PFSK-1 (cell line): ENCODE measurements around the gene LRRTM1. TPM values are rescaled to one million over a fixed set of nuclear protein-coding genes. Genes with fewer than 3 reads are reported as not detected.

Experiments
- FOXP2 ChIP-seq: optimal IDR thresholded peaks from 2 replicates; pipeline ENCODE3; 2011; ENCODE audit warnings: borderline replicate concordance, control low read depth, inconsistent platforms; ENCODE audit not compliant: insufficient read depth; ENCODE audit errors: extremely low read length, extremely low read depth
- POLR2AphosphoS5 ChIP-seq: IDR thresholded peaks from 2 replicates; pipeline ENCODE4 v1.6.1; 2012; ENCODE audit warnings: low read depth, mild to moderate bottlenecking, control low read depth, low read length, moderate library complexity
- REST ChIP-seq, 2 experiments: IDR thresholded peaks; 2 replicates each; pipeline versions ENCODE4 v1.6.1 to v1.8.0; 2011 to 2012; ENCODE audit warnings: low read depth in 2 of 2, low read length in 2 of 2, control low read depth in 1 of 2, inconsistent platforms in 1 of 2, mild to moderate bottlenecking in 1 of 2, moderate library complexity in 1 of 2; ENCODE audit not compliant: insufficient read depth in 1 of 2
- SIN3A ChIP-seq: IDR thresholded peaks from 2 replicates; pipeline ENCODE4 v1.6.1; 2012; ENCODE audit warnings: mild to moderate bottlenecking, low read length, moderate library complexity, borderline replicate concordance; ENCODE audit not compliant: insufficient read depth
- TAF1 ChIP-seq: IDR thresholded peaks from 2 replicates; pipeline ENCODE4 v1.6.1; 2012; ENCODE audit warnings: low read length, control low read depth, borderline replicate concordance; ENCODE audit not compliant: insufficient read depth
- polyA plus RNA-seq: library from polyadenylated mRNA; unstranded; fragments of >200 nt; gene quantifications from one replicate; pipeline ENCODE4 v1.2.1, GENCODE V29; 2012; ENCODE audit warnings: low read depth, missing spikeins; ENCODE audit not compliant: insufficient read length

Gene LRRTM1
- not detected for polyA plus RNA-seq

DNA sequence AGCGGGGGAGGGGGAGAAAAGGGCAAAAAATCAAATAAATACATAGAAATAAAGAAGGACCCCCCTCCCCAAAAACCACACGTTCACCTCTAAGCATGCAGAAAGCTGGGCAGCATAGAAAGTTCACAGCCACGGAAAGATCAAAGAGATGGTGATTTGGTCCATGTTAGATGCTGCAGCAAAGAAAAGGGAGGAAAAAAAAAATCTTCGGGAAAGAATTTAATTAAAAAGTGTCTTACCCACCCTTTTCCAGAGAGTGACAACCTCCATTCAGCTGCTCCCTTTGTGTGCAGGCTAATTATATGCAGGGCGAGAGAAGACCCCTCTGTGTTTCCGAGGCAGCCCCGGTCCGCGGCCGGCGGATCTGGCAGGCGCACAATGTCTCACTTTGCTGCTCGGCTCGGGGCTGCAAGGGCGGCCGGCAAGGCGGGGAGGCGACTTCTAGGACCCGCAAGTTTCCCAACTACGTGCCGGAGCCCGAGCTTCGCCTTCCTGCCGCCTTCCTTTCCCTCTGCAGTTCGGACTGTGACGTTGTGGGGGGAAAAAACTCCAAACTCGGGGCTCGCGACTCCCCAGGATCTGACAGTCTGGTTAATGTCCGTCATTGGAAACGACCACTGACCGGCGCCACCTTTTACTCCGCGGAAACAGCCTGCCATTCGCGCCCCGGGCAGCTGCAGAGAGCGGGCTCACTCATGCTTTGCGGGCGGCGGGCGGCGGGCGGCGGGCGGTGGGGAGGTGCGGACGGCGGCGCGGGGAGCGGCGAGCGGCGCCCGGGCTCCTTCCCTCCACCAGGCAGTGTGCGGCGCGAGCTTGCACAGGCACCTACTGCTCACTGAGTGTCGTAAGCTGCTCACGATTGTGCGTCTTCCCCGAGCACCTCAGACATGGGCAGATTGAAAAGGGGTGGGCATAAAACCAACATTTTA, at the start of gene LRRTM1:
LRRTM1 (minus strand) TSS at position 844 of the 929 bp plus-strand sequence. CDS start 933 bp downstream, outside the sequence.
- TF ChIP-seq TAF1 (no peak), SIN3A (no peak), REST (IDR thresholded peaks at IDR 0.05; ENCODE audit: insufficient read depth in 1 of 2, low read depth in 2 of 2, low read length in 2 of 2) (no peak), POLR2AphosphoS5 (no peak), FOXP2 (no peak)

GRCh38 chr2:80351231-80351630, 46.7 kb upstream of the LRRTM1 start:
- TF ChIP-seq REST (IDR thresholded peaks at IDR 0.05; ENCODE audit: insufficient read depth in 1 of 2, low read depth in 2 of 2, low read length in 2 of 2), result no peak
- no peak for TF ChIP-seq POLR2AphosphoS5
- no peak for TF ChIP-seq TAF1
- TF ChIP-seq SIN3A, result no peak
- no peak for TF ChIP-seq FOXP2

DNA sequence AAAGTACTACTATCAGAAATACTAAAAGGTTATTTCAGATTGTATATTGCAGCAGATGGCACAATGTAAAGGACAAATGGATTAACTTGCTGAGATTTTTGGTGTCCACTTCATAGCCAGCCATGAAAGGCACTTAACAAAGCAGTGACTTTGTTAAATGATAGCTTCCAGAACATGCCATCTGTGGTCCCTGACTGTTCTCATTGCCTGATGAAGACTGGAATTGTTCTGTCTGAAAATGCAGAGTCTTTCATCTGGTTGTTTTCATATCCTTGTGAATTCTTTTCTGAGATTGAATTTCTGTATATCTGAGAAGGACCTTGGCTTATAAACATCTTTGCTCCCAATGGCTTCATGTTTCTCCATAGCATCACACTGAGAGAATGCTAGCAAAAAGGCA, 44.4 kb upstream of the LRRTM1 start:
- TF ChIP-seq REST (IDR thresholded peaks at IDR 0.05; ENCODE audit: insufficient read depth in 1 of 2, low read depth in 2 of 2, low read length in 2 of 2) (no peak), POLR2AphosphoS5 (no peak)

- no peak for TF ChIP-seq POLR2AphosphoS5
- no peak for TF ChIP-seq REST (IDR thresholded peaks at IDR 0.05; ENCODE audit: insufficient read depth in 1 of 2, low read depth in 2 of 2, low read length in 2 of 2)
- TF ChIP-seq TAF1, result no peak
- no peak for TF ChIP-seq FOXP2
- TF ChIP-seq SIN3A, result no peak
Measured at GRCh38 chr2:80348078-80348477, 43.5 kb upstream of the LRRTM1 start.
